GM12878 (cell line): Measurements from ENCODE around the gene ASF1B. TPM values are rescaled to one million over a fixed set of nuclear protein-coding genes. Genes with fewer than 3 reads are reported as not detected.
A peak's percentile ranks its signal among the peaks of the same experiment; 100 is the strongest.

Experiments
- ATAC-seq: fragments of 200-7000 bp; cut with Tn5 transposase; 3 replicates; pipeline ENCODE4 v1.9.1; 2020; ENCODE audit warnings: mild to moderate bottlenecking, moderate library complexity
- BruUV-seq: library from RNA; stranded (reverse); fragments of 400-500 nt; replicated peaks from 2 replicates; lab custom pipeline; 2021; lab: Mats Ljungman, UMichigan
- CTCF ChIA-PET: fragments of 300-600 bp; sonication (Branson Sonifier 250); formaldehyde crosslinking; extraction: SDS; loops from one replicate; lab custom pipeline; 2021; ENCODE audit warnings: inconsistent platforms; lab: Yijun Ruan, JAX
- POLR2A ChIA-PET: fragments of 350-600 bp; formaldehyde crosslinking; extraction: SDS; loops from one replicate; lab custom pipeline; 2021; ENCODE audit warnings: inconsistent platforms; lab: Charles Lee
- RAD21 ChIA-PET: fragments of 300-600 bp; sonication (Branson Sonifier 250); formaldehyde crosslinking; loops from one replicate; lab custom pipeline; 2023; ENCODE audit warnings: antibody characterized with exemption; ENCODE audit not compliant: unreplicated experiment; lab: Charles Lee
- SMC1A ChIA-PET: fragments of 300-600 bp; sonication (Branson Sonifier 250); formaldehyde crosslinking; loops from one replicate; lab custom pipeline; 2023; ENCODE audit not compliant: unreplicated experiment, uncharacterized antibody; lab: Charles Lee
- DNase-seq: peaks from one replicate; pipeline ENCODE4 v3.0.0-alpha.2; 2011; ENCODE audit warnings: low read depth, low spot score
- FAIRE-seq: peaks from 3 replicates; lab custom pipeline; 2011; peaks lifted over from hg19 to GRCh38; lab: Jason Lieb, UNC
- H2AFZ ChIP-seq: 2 replicates; pipeline ENCODE4 v1.6.0; 2011; ENCODE audit warnings: low read depth, low read length, control low read depth; ENCODE audit not compliant: control insufficient read depth
- H3K27ac ChIP-seq: 2 replicates; pipeline ENCODE4 v1.5.1; 2011; ENCODE audit warnings: control low read depth; ENCODE audit not compliant: control insufficient read depth, insufficient read depth
- H3K27me3 ChIP-seq, 2 experiments: replicated peaks in 1 of 2; 2 replicates each; pipeline versions ENCODE4 v1.6.0 to v1.6.1; 2011; ENCODE audit warnings: low read length in 1 of 2; ENCODE audit not compliant: control insufficient read depth in 2 of 2, insufficient read depth in 2 of 2
- H3K36me3 ChIP-seq, 2 experiments: 2 replicates each; pipeline ENCODE4 v1.5.1; 2011; ENCODE audit warnings: low read length in 1 of 2; ENCODE audit not compliant: control insufficient read depth in 2 of 2, insufficient read depth in 2 of 2
- H3K4me1 ChIP-seq: 2 replicates; pipeline ENCODE4 v1.6.1; 2011; ENCODE audit warnings: mild to moderate bottlenecking, low read length, moderate library complexity, mixed read lengths; ENCODE audit not compliant: control insufficient read depth, insufficient read depth
- H3K4me2 ChIP-seq: 2 replicates; pipeline ENCODE4 v1.6.0; 2011; ENCODE audit warnings: control low read depth; ENCODE audit not compliant: control insufficient read depth, insufficient read depth
- H3K4me3 ChIP-seq: fragments of 200-600 bp; sonication (generic); 2 replicates; pipeline ENCODE4 v1.5.1; 2016
- H3K79me2 ChIP-seq: 2 replicates; pipeline ENCODE4 v1.6.0; 2011; ENCODE audit warnings: low read length; ENCODE audit not compliant: control insufficient read depth, insufficient read depth
- H3K9ac ChIP-seq: 2 replicates; pipeline ENCODE4 v1.8.0; 2011; ENCODE audit warnings: low read length, control low read depth, mixed read lengths; ENCODE audit not compliant: control insufficient read depth, insufficient read depth
- H3K9me3 ChIP-seq: replicated peaks from 3 replicates; pipeline ENCODE4 v1.5.1; 2011; ENCODE audit warnings: mild to moderate bottlenecking, low read length; ENCODE audit not compliant: control insufficient read depth, insufficient read depth
- H4K20me1 ChIP-seq: 2 replicates; pipeline ENCODE4 v1.6.0; 2011; ENCODE audit not compliant: control insufficient read depth, insufficient read depth
- CREB1 ChIP-seq: IDR thresholded peaks from 2 replicates; pipeline ENCODE4 v1.6.1; 2012; ENCODE audit warnings: low read depth, mild to moderate bottlenecking, inconsistent platforms
- EED ChIP-seq: sonication (generic); IDR thresholded peaks from 2 replicates; pipeline ENCODE4 v1.6.1; 2016; ENCODE audit warnings: antibody characterized with exemption, low read depth
- RUNX3 ChIP-seq: IDR thresholded peaks from 2 replicates; pipeline ENCODE4 v1.6.1; 2012; ENCODE audit warnings: low read length, inconsistent platforms
- SIX5 ChIP-seq: IDR thresholded peaks from 2 replicates; pipeline ENCODE4 v1.6.1; 2011; ENCODE audit warnings: mild to moderate bottlenecking, low read depth, low read length, moderate library complexity; ENCODE audit not compliant: severe bottlenecking
- STAT3 ChIP-seq: IDR thresholded peaks from 2 replicates; pipeline ENCODE4 v1.6.1; 2011; ENCODE audit warnings: low read depth, low read length, improper control_type of control experiment
- TBL1XR1 ChIP-seq: IDR thresholded peaks from 2 replicates; pipeline ENCODE4 v1.6.1; 2012; ENCODE audit warnings: low read depth, low read length, improper control_type of control experiment
- WGBS: methylation state at CpG from one replicate; pipeline ENCODE4 v1.1.6; 2016; ENCODE audit warnings: low lambda C conversion rate; ENCODE audit not compliant: insufficient replicate concordance, insufficient coverage; ENCODE audit errors: missing lambda C conversion rate; 5-methylcytosine and 5-hydroxymethylcytosine counted together
- in situ Hi-C: fragments of 300-500 bp; cut with MboI; formaldehyde crosslinking; loops from 9 replicates; pipeline ENCODE4 v1.14.3; 2018; ENCODE audit warnings: mixed read lengths
- intact Hi-C: fragments of 100-400 bp; cut with micrococcal nuclease; formaldehyde crosslinking; loops from one replicate; pipeline ENCODE4 v1.14.2; 2022; ENCODE audit not compliant: unreplicated experiment
- polyA plus RNA-seq, 11 experiments: library from polyadenylated mRNA; depleted of rRNA in 4 of 11; unstranded in 6 of 11; stranded (reverse) in 5 of 11; fragments of >200 nt; fragmentation: Nextera tagmentation in 4 of 11; fragmentation: Illumina TruSeq in 1 of 11; extraction: Ambion mirVana in 4 of 11; extraction: Trizol in 1 of 11; gene quantifications; 1 replicate in 1 of 11; 2 replicates in 10 of 11; pipeline versions ENCODE4 v1.2.1 to v1.2.3, GENCODE V29; 2011 to 2016; ENCODE audit warnings: inconsistent platforms in 2 of 11, missing spikeins in 2 of 11, low read depth in 1 of 11
- total RNA-seq, 4 experiments: library from RNA; depleted of rRNA in 3 of 4; stranded (reverse); fragments of >200 nt in 3 of 4; fragmentation: Illumina TruSeq in 1 of 4; extraction: Trizol in 1 of 4; gene quantifications; 2 replicates each; pipeline versions ENCODE4 v1.2.1 to v1.2.3, GENCODE V29; 2013 to 2021
- TF ChIP-seq, protein P1 (sequence below): fragments of 450-650 bp; IDR thresholded peaks from 2 replicates; pipeline ENCODE4 v1.6.1; 2018; ENCODE audit warnings: mild to moderate bottlenecking, low read depth, moderate library complexity; ENCODE audit not compliant: partially characterized antibody
- TF ChIP-seq, protein P2 (sequence below): fragments of 450-650 bp; IDR thresholded peaks from 2 replicates; pipeline ENCODE4 v1.6.1; 2017; ENCODE audit warnings: low read depth, mild to moderate bottlenecking, moderate library complexity
- TF ChIP-seq, protein P3 (sequence below): fragments of 450-650 bp; IDR thresholded peaks from 2 replicates; pipeline ENCODE4 v1.6.1; 2017; ENCODE audit warnings: mild to moderate bottlenecking, low read depth, inconsistent platforms; ENCODE audit not compliant: poor library complexity, severe bottlenecking
- TF ChIP-seq, protein P4 (sequence below): fragments of 450-650 bp; formaldehyde crosslinking; IDR thresholded peaks from 2 replicates; pipeline ENCODE4 v1.4.0; 2020; ENCODE audit warnings: mild to moderate bottlenecking, moderate library complexity

ASF1B gene
- total and polyA plus RNA-seq, 10 of the 15 experiments (the other 5 are each of a cell fraction or from before 2014, with no cell fraction given): 10.4 to 217 (median 90.2) TPM

DNA sequence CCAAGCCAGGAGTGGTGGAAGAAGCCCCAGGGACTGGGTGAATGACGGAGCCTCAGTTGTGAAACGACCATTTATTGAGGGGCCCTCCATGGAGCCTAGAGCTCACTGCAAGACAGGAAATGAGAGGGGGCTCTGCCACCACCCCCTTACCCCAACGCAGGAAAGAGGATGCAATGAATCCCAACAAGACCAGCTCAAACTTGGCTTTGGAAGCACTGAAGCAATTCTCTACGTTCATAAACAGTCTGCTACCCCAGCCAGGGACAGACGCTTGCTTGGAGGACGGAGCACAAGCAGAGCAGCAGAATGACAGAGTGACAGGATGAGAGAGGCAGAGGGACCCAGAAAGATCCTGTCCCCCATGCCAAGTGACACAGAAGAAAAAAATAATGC lies 19.9 kb downstream of the ASF1B start:
- FAIRE-seq: no peak
- no peak for DNase-seq
- Histone ChIP-seq H3K79me2 (peaks cover 8% of the 10 kb centered on the region), H3K27me3 (no peaks in the 10 kb centered on the region), H3K36me3 (peaks cover 0 to 2% of the 10 kb centered on the region in 2 experiments; a peak in 2 of 4 replicates), H3K9me3 (no peaks in the 10 kb centered on the region)
- 18% methylated on average over 6 of the region's 6 CpGs for WGBS
- in situ Hi-C loops: no loop called here
- no peak for ATAC-seq
- TF ChIP-seq, protein P1, sequence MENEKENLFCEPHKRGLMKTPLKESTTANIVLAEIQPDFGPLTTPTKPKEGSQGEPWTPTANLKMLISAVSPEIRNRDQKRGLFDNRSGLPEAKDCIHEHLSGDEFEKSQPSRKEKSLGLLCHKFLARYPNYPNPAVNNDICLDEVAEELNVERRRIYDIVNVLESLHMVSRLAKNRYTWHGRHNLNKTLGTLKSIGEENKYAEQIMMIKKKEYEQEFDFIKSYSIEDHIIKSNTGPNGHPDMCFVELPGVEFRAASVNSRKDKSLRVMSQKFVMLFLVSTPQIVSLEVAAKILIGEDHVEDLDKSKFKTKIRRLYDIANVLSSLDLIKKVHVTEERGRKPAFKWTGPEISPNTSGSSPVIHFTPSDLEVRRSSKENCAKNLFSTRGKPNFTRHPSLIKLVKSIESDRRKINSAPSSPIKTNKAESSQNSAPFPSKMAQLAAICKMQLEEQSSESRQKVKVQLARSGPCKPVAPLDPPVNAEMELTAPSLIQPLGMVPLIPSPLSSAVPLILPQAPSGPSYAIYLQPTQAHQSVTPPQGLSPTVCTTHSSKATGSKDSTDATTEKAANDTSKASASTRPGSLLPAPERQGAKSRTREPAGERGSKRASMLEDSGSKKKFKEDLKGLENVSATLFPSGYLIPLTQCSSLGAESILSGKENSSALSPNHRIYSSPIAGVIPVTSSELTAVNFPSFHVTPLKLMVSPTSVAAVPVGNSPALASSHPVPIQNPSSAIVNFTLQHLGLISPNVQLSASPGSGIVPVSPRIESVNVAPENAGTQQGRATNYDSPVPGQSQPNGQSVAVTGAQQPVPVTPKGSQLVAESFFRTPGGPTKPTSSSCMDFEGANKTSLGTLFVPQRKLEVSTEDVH: no peak
- TF ChIP-seq STAT3 (no peak), CREB1 (no peak), RUNX3 (no peak), TBL1XR1 (no peak), SIX5 (no peak), EED (no peak)
- TF ChIP-seq, protein P2, sequence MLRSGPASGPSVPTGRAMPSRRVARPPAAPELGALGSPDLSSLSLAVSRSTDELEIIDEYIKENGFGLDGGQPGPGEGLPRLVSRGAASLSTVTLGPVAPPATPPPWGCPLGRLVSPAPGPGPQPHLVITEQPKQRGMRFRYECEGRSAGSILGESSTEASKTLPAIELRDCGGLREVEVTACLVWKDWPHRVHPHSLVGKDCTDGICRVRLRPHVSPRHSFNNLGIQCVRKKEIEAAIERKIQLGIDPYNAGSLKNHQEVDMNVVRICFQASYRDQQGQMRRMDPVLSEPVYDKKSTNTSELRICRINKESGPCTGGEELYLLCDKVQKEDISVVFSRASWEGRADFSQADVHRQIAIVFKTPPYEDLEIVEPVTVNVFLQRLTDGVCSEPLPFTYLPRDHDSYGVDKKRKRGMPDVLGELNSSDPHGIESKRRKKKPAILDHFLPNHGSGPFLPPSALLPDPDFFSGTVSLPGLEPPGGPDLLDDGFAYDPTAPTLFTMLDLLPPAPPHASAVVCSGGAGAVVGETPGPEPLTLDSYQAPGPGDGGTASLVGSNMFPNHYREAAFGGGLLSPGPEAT: no peak
- TF ChIP-seq, protein P3, sequence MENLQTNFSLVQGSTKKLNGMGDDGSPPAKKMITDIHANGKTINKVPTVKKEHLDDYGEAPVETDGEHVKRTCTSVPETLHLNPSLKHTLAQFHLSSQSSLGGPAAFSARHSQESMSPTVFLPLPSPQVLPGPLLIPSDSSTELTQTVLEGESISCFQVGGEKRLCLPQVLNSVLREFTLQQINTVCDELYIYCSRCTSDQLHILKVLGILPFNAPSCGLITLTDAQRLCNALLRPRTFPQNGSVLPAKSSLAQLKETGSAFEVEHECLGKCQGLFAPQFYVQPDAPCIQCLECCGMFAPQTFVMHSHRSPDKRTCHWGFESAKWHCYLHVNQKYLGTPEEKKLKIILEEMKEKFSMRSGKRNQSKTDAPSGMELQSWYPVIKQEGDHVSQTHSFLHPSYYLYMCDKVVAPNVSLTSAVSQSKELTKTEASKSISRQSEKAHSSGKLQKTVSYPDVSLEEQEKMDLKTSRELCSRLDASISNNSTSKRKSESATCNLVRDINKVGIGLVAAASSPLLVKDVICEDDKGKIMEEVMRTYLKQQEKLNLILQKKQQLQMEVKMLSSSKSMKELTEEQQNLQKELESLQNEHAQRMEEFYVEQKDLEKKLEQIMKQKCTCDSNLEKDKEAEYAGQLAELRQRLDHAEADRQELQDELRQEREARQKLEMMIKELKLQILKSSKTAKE: no peak
- TF ChIP-seq, protein P4, sequence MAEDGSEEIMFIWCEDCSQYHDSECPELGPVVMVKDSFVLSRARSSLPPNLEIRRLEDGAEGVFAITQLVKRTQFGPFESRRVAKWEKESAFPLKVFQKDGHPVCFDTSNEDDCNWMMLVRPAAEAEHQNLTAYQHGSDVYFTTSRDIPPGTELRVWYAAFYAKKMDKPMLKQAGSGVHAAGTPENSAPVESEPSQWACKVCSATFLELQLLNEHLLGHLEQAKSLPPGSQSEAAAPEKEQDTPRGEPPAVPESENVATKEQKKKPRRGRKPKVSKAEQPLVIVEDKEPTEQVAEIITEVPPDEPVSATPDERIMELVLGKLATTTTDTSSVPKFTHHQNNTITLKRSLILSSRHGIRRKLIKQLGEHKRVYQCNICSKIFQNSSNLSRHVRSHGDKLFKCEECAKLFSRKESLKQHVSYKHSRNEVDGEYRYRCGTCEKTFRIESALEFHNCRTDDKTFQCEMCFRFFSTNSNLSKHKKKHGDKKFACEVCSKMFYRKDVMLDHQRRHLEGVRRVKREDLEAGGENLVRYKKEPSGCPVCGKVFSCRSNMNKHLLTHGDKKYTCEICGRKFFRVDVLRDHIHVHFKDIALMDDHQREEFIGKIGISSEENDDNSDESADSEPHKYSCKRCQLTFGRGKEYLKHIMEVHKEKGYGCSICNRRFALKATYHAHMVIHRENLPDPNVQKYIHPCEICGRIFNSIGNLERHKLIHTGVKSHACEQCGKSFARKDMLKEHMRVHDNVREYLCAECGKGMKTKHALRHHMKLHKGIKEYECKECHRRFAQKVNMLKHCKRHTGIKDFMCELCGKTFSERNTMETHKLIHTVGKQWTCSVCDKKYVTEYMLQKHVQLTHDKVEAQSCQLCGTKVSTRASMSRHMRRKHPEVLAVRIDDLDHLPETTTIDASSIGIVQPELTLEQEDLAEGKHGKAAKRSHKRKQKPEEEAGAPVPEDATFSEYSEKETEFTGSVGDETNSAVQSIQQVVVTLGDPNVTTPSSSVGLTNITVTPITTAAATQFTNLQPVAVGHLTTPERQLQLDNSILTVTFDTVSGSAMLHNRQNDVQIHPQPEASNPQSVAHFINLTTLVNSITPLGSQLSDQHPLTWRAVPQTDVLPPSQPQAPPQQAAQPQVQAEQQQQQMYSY (CRISPR knock-in tag): no peak
- TF ChIP-seq, all 136 proteins: peak for 0
- ChIA-PET POLR2A (interaction anchor here (0.5 to 2.0 kb wide), 4 partner anchors 18 to 265 kb away, joined by 3 to 7 read pairs (median 4); partner anchors contain the start of genes ADGRE5 and ASF1B), CTCF (interaction anchor here (1.2 to 5.3 kb wide), 8 partner anchors 20 to 236 kb away, joined by 4 to 38 read pairs (median 24); partner anchors contain the start of genes ASF1B and MISP3), SMC1A (interaction anchor here (0.8 to 1.3 kb wide), 3 partner anchors 12 to 25 kb away, joined by 3 to 4 read pairs (median 4); partner anchors contain the start of gene ASF1B), RAD21 (interaction anchor here (1.6 to 2.6 kb wide), 2 partner anchors 58 to 235 kb away, joined by 4 to 11 read pairs; no protein-coding TSS in a partner anchor)
- peak overlapping the region; percentile 70 for H3K4me3 ChIP-seq
- H4K20me1 ChIP-seq: no peaks in the 10 kb centered on the region
- BruUV-seq: no TSS peak
- H3K9ac ChIP-seq: peak overlapping the region; percentile 64
- 0 out of 2 replicates have a peak overlapping the region, but pooled peaks have one; percentile 18 for H3K27ac ChIP-seq
- intact Hi-C loops: loop anchor here (5.0 kb wide), 1 partner anchor 34 kb away; no protein-coding TSS in a partner anchor
- peaks cover 16% of the 10 kb centered on the region for H3K4me1 ChIP-seq
- H2AFZ ChIP-seq: no peak overlapping the region
- peak overlapping the region; percentile 90 for H3K4me2 ChIP-seq
